Ovary (tissue), 9 donors: ENCODE results near the gene FAM229A. TPM values are rescaled to one million over a fixed set of nuclear protein-coding genes. Genes with fewer than 3 reads are reported as not detected.

Experiments
- DNase-seq, 5 donors: peaks; one replicate each; pipeline ENCODE4 v3.0.0-alpha.2; 2019 to 2020
- H3K27ac ChIP-seq, 2 donors: fragments of 200-600 bp; one replicate each; pipeline versions ENCODE4 v1.5.1 to v1.8.0; 2019 to 2022
- H3K27me3 ChIP-seq: fragments of 200-600 bp; one replicate; pipeline ENCODE4 v1.8.0; 2022
- H3K36me3 ChIP-seq: fragments of 200-600 bp; sonication (generic); one replicate; pipeline ENCODE4 v1.5.1; 2019
- H3K4me1 ChIP-seq: one replicate; pipeline ENCODE4 v1.8.1; 2013; ENCODE audit warnings: mild to moderate bottlenecking, moderate library complexity; ENCODE audit not compliant: insufficient read depth
- H3K4me3 ChIP-seq: fragments of 200-600 bp; sonication (generic); one replicate; pipeline ENCODE4 v1.5.1; 2017
- H3K9me3 ChIP-seq, 2 donors: fragments of 200-600 bp in 1 of 2; sonication (generic) in 1 of 2; one replicate each; pipeline versions ENCODE4 v1.5.1 to v1.8.1; 2013 to 2019; ENCODE audit warnings: mild to moderate bottlenecking in 1 of 2, moderate library complexity in 1 of 2
- EP300 ChIP-seq: sonication (generic); formaldehyde crosslinking; IDR thresholded peaks from one replicate; pipeline ENCODE4 v1.6.1; 2017; ENCODE audit warnings: antibody characterized with exemption
- POLR2A ChIP-seq: fragments of 450-650 bp; IDR thresholded peaks from one replicate; pipeline ENCODE4 v1.6.1; 2017; ENCODE audit warnings: antibody characterized with exemption, mild to moderate bottlenecking, moderate library complexity
- WGBS, 3 donors: extraction: QIAGEN DNeasy Blood & Tissue Kit in 1 of 3; methylation state at CpG; one replicate each; pipeline versions ENCODE4 v1.1.5 to v1.1.7; 2013 to 2017; 5-methylcytosine and 5-hydroxymethylcytosine counted together
- intact Hi-C, 4 donors: fragments of 100-400 bp; cut with DNase I; formaldehyde crosslinking; loops; one replicate each; pipeline versions ENCODE4 v1.11.0 to v1.15.1; 2022 to 2023
- polyA plus RNA-seq, 2 donors: library from polyadenylated mRNA; stranded (reverse); fragments of 200-250 nt in 1 of 2; fragments of 350-450 nt in 1 of 2; fragmentation: Illumina TruSeq in 1 of 2; extraction: RNeasy Lipid Tissue Mini Kit (QIAGEN cat#74804) in 1 of 2; gene quantifications; one replicate each; pipeline ENCODE4 v1.2.3, GENCODE V29; 2013 to 2014
- total RNA-seq, 7 donors: library from RNA; depleted of rRNA in 2 of 7; stranded (reverse); fragments of >200 nt in 2 of 7; fragmentation: NEBNext Ultra II Directional in 3 of 7; extraction: Animal tissue kit (Norgen Biotek cat#: 25700) in 3 of 7; gene quantifications; one replicate each; pipeline versions ENCODE4 v1.1.0 to v1.2.4, GENCODE V29; 2016 to 2023
- TF ChIP-seq, protein P1 (sequence below), 3 donors: fragments of 450-650 bp in 2 of 3; fragments of 200-600 bp in 1 of 3; IDR thresholded peaks; one replicate each; pipeline versions ENCODE4 v1.5.1 to v1.8.0; 2016 to 2022; ENCODE audit warnings: antibody characterized with exemption in 3 of 3, mild to moderate bottlenecking in 1 of 3
- donor health status: DM: no; HTN: no; CAD: no; lungs with moderate emphysema.
- donor health status: DM: no; HTN: no; CAD: no.
- donor health status: Bipolar disorder and iron deficiency.
- donor health status: DM: yes; HTN: yes; CAD: no.
- donor health status: DM: no; HTN: no; CAD: no.
- donor health status: DM: yes; HTN: yes; CAD: no.

FAM229A gene
- total and polyA plus RNA-seq, 9 donors, result 3.0 to 27.0 (median 14.0) TPM

DNA sequence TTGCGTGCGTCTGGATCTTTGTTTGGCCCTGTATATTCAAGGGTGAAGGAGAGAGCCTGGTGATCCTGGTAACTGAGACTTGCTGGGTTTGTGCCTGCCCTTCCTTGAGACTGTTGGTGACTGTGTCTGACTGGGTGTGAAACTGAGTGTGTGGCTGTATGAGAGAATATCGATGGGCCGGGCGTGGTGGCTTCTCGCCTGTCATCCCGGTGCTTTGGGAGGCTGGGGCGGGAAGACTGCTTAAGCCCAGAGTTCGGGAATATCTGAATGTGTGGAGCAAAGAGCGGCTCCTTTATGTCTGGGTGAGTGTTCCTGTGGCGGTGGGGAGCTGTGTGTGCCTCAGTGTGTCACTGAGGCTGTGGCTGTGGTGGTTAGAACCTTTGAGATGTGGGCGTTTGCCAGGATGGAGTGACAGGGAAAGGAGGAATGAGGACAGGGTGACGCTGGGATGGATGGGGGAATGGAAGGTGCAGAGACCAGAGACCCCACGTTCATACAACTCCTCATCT, 23.6 kb downstream of the FAM229A start:
- intact Hi-C loops, result no loop called here
- no peak for DNase-seq
- H3K9me3 ChIP-seq, result no peaks in the 10 kb centered on the region
- H3K36me3 ChIP-seq, result no peaks in the 10 kb centered on the region
- H3K4me3 ChIP-seq, result no peak overlapping the region
- peaks cover 3% of the 10 kb centered on the region for H3K4me1 ChIP-seq
- no peaks in the 10 kb centered on the region for H3K27me3 ChIP-seq
- H3K27ac ChIP-seq, result no peak overlapping the region
- no peak for TF ChIP-seq POLR2A
- TF ChIP-seq, protein P1, sequence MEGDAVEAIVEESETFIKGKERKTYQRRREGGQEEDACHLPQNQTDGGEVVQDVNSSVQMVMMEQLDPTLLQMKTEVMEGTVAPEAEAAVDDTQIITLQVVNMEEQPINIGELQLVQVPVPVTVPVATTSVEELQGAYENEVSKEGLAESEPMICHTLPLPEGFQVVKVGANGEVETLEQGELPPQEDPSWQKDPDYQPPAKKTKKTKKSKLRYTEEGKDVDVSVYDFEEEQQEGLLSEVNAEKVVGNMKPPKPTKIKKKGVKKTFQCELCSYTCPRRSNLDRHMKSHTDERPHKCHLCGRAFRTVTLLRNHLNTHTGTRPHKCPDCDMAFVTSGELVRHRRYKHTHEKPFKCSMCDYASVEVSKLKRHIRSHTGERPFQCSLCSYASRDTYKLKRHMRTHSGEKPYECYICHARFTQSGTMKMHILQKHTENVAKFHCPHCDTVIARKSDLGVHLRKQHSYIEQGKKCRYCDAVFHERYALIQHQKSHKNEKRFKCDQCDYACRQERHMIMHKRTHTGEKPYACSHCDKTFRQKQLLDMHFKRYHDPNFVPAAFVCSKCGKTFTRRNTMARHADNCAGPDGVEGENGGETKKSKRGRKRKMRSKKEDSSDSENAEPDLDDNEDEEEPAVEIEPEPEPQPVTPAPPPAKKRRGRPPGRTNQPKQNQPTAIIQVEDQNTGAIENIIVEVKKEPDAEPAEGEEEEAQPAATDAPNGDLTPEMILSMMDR (IDR thresholded peaks at IDR 0.05), result no peak
- TF ChIP-seq EP300, result no peak
- 93 to 96% (median 95%) methylated on average over 14 of the region's 14 CpGs for WGBS, 3 donors

DNA sequence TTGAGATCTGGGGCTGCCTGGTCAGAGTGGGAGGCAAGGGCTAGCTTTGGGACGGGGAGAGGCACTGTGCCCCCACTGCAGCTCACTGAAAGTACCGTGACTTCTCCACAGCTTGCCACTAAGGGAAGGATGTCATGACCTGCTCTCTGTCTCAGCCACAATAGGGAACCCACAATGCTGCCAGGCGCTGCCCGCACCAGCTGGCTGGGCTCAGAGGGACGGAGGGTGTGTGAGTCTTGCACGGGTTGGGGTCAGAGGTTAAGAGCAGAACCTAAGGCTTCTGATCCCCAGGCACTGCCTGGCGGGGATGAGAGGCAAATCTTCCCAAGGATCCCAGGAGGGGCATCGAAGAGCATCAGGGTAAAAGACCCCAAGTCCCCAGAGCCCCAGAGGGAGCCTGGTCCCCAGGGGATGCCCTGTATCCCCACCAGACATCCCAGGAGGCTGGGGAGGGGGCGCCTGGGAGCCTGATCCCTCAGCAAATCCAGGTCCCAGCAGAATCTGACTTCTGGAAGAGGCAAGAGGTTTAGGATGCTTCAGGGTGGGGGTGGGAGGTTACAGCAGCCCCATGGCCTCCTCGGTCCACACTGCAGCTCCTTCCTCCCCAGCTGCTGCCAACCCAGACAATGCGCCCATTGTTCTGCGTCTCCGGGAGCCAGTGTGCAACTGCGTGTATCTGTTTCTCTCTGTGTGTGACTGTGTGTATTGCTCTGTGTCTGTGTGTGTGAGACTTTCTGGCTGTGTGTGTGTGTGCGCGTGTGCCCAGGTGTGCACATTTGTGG, 24.2 kb downstream of the FAM229A start:
- Histone ChIP-seq H3K4me3 (no peak overlapping the region), H3K36me3 (no peaks in the 10 kb centered on the region), H3K4me1 (peaks cover 3% of the 10 kb centered on the region), H3K9me3 (no peaks in the 10 kb centered on the region), H3K27ac (no peak overlapping the region), H3K27me3 (no peaks in the 10 kb centered on the region)
- DNase-seq, result peak in 1 of 5 donors; percentile 12
- WGBS, 3 donors, result 80 to 83% (median 83%) methylated on average over 16 of the region's 16 CpGs
- intact Hi-C loops, result loop anchor here in 1 of 4 donors (2.0 kb wide), 1 partner anchor 57 kb away; the partner anchor contains the start of gene BSDC1
- TF ChIP-seq POLR2A (no peak), EP300 (no peak)
- TF ChIP-seq, protein P1 (IDR thresholded peaks at IDR 0.05), result no peak

DNA sequence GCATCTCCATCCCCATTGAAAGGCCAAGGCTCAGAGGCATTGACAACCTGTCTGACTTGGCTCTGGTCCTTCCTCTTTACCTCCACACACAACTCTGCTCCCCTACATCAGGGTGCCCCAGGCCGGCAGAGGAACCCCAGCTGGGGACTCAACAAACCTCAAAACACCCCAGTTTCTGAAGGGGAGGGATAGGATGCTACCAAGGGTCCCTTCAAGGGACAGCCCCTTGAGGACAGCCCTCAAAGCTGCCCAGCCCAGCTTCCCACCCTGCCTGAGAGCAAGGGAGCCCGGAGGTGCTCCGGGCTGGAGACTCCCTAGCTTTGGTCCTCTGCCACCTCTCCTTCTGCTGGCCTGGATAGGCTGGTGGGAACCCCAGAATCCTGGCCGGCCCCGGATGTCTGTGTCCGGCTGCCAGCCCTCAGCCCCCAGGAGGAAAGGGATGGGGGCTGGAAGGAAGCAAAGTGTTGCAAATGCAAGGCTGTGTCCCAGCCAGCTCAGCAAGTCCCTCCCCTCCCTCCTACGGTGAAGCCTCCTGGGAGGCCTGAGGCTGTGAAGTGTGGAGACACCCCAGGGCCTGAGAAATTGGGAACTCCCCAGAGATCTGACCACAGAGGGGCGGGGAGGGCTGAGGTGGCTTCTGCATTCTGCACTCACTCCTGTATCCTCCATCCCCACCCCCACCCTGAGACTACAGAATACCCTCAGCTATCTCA, 25.2 kb downstream of the FAM229A start:
- H3K27me3 ChIP-seq, result no peaks in the 10 kb centered on the region
- H3K9me3 ChIP-seq, result no peaks in the 10 kb centered on the region
- TF ChIP-seq POLR2A (no peak), EP300 (no peak)
- TF ChIP-seq, protein P1 (IDR thresholded peaks at IDR 0.05), result no peak
- DNase-seq, result peak in 1 of 5 donors; percentile 44
- no peak overlapping the region for H3K4me3 ChIP-seq
- H3K36me3 ChIP-seq, result no peaks in the 10 kb centered on the region
- peak overlapping the region; percentile 71 to 85 for H3K27ac ChIP-seq
- intact Hi-C loops, result loop anchor here in 1 of 4 donors (2.0 kb wide), 1 partner anchor 58 kb away; the partner anchor contains the start of gene BSDC1
- peaks cover 3% of the 10 kb centered on the region for H3K4me1 ChIP-seq
- WGBS, 3 donors, result 50 to 66% (median 54%) methylated on average over 8 of the region's 8 CpGs

DNA sequence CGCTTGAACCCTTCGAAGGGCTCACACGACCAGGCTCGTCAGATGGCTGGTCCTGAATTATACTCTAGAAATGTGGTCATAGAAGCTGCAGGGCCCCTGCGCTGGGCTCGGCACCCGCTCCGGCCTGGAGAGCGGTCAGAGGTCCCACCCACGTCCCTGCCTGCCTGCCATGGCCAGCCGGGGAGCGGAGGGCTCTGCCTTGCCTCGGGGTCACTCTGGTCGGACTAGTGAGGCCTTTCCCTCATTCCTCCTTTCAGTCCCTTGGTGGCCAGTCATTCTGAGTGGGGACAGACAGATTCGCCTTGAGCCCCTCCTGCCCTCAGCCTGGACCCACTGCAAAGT, 25.7 kb downstream of the FAM229A start:
- Histone ChIP-seq H3K4me1 (peaks cover 3% of the 10 kb centered on the region), H3K36me3 (no peaks in the 10 kb centered on the region), H3K27ac (peak overlapping the region; percentile 85 to 95), H3K4me3 (peak overlapping the region; percentile 67), H3K27me3 (no peaks in the 10 kb centered on the region), H3K9me3 (no peaks in the 10 kb centered on the region)
- DNase-seq, result no peak
- 13 to 29% (median 16%) methylated on average over 15 of the region's 15 CpGs for WGBS, 3 donors
- TF ChIP-seq, protein P1 (IDR thresholded peaks at IDR 0.05), result no peak
- no peak for TF ChIP-seq EP300
- no peak for TF ChIP-seq POLR2A
- intact Hi-C loops, result loop anchor here in 1 of 4 donors (2.0 kb wide), 1 partner anchor 58 kb away; the partner anchor contains the start of gene BSDC1
